ENCODE data around the gene CYP24A1.

CYP24A1 gene

DNA sequence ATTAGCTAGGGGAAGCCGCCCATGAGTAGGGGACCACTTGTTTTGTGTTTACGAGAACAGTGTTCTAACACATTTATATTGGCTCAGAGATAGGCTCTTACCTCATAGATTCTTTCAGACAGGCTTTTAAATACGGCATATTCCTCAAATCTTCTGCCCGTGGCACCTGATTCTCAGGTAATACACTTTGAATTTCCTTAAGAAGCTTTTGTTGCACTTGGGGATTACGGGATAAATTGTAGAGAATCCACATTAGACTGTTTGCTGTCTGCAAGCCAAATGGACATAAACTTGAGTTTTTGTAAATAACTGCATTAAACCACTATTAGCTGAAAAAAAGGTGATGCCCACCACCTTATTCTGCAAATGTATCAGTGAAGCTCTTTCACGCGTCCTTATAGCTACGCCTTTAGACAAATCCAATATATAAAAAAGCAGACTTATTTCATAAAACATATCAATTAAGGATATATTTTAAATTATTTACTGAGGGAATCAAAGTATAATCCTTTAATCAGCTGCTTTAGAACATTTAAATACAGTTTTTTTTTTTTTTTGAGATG, 14.8 kb downstream of the CYP24A1 start:
- H3K4me3 ChIP-seq (ENCODE audit: low read depth, low read length) = no peak overlapping the region
- no peaks in the 10 kb centered on the region for H3K36me3 ChIP-seq (ENCODE audit: control insufficient read depth, insufficient read depth, low read length)
- no peaks in the 10 kb centered on the region for H3K4me1 ChIP-seq (ENCODE audit: control insufficient read depth, insufficient read depth, low read length)
- H3K9ac ChIP-seq (ENCODE audit: low read depth, low read length) = no peak overlapping the region
- no peaks in the 10 kb centered on the region for H3K9me3 ChIP-seq (ENCODE audit: control insufficient read depth, insufficient read depth, low read length)
- no peaks in the 10 kb centered on the region for H3K27me3 ChIP-seq (ENCODE audit: control insufficient read depth, insufficient read depth, low read length)

DNA sequence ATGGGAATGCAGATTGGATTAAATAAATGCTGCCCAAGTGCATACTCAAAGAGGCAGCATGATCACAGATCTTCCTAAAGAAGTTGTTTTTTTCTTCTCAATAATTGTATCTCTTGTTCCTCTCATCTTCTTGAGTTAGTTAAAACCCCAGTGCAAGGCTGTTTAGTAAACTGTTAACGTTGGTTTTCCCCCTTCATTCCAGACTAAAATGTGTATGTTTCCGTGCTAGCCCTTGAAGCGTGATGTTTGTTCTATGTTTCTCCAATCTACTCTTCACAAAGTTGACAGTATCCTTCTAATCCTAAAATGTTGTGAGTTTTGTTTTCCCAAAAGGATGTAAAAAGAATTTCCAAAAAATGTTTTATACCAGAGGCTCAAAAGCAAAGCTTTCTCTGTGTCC, 15.6 kb downstream of the CYP24A1 start:
- H3K4me3 ChIP-seq (ENCODE audit: low read depth, low read length) = no peak overlapping the region
- H3K4me1 ChIP-seq (ENCODE audit: control insufficient read depth, insufficient read depth, low read length) = no peaks in the 10 kb centered on the region
- no peaks in the 10 kb centered on the region for H3K36me3 ChIP-seq (ENCODE audit: control insufficient read depth, insufficient read depth, low read length)
- H3K27me3 ChIP-seq (ENCODE audit: control insufficient read depth, insufficient read depth, low read length) = no peaks in the 10 kb centered on the region
- no peak overlapping the region for H3K9ac ChIP-seq (ENCODE audit: low read depth, low read length)
- H3K9me3 ChIP-seq (ENCODE audit: control insufficient read depth, insufficient read depth, low read length) = no peaks in the 10 kb centered on the region

DNA sequence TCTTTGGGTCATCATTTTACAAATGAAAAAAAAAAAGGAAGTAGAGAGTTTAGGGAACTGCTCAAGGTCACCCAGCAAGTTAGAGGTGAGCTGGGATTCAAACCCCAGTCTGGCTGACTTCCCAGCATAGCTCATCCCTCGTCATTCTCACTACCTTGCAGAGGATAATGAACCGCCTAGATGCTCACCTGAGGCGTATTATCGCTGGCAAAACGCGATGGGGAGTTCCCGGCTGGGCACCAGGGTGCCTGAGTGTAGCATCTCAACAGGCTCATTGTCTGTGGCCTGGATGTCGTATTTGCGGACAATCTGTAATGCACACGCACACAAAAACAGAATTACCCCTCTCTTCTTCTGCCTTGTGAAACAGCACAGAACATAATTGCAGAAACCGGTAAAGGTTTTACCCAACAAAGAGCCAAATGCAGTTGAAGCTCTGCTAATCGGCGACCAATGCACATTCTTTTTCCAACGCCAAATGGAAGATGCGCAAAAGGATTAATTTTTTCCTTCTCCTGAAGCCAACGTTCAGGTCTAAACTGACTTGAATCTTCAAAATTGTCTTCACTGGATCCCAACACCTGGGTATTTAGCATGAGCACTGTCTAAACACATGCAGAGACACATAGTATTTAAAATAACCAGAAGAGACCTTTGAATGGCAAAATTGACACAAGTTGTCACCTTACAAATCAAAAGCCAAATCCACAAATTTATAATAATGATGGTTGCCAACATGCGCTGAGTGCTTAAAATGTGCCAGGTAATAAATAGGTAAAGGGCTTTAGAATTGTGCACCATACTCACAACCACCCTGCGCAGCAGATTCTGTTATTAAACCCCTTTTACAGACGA, 16.6 kb downstream of the CYP24A1 start:
- Histone ChIP-seq H3K36me3 (ENCODE audit: control insufficient read depth, insufficient read depth, low read length) (no peaks in the 10 kb centered on the region), H3K9ac (ENCODE audit: low read depth, low read length) (no peak overlapping the region), H3K9me3 (ENCODE audit: control insufficient read depth, insufficient read depth, low read length) (no peaks in the 10 kb centered on the region), H3K4me3 (ENCODE audit: low read depth, low read length) (no peak overlapping the region), H3K27me3 (ENCODE audit: control insufficient read depth, insufficient read depth, low read length) (no peaks in the 10 kb centered on the region), H3K4me1 (ENCODE audit: control insufficient read depth, insufficient read depth, low read length) (no peaks in the 10 kb centered on the region)

DNA sequence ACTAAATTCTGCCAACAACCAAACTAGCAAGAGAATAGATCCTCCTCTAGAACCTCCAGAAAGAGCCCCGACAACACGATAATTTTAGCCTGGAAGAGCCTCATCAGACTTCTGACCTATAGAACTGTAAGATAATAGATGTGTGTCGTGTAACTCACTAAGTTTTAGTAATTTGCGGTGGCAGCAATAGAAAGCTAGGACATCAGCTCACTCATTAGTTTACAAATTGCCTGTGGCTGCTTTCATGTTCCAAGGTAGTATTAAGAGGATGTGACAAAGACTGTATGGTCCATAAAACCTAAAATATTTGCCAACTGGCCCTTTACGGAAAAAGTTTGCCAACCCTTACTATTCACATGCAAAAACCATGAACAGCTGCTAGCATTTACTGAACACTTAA, 17.3 kb downstream of the CYP24A1 start:
- Histone ChIP-seq H3K9me3 (ENCODE audit: control insufficient read depth, insufficient read depth, low read length) (no peaks in the 10 kb centered on the region), H3K36me3 (ENCODE audit: control insufficient read depth, insufficient read depth, low read length) (no peaks in the 10 kb centered on the region), H3K27me3 (ENCODE audit: control insufficient read depth, insufficient read depth, low read length) (no peaks in the 10 kb centered on the region)

DNA sequence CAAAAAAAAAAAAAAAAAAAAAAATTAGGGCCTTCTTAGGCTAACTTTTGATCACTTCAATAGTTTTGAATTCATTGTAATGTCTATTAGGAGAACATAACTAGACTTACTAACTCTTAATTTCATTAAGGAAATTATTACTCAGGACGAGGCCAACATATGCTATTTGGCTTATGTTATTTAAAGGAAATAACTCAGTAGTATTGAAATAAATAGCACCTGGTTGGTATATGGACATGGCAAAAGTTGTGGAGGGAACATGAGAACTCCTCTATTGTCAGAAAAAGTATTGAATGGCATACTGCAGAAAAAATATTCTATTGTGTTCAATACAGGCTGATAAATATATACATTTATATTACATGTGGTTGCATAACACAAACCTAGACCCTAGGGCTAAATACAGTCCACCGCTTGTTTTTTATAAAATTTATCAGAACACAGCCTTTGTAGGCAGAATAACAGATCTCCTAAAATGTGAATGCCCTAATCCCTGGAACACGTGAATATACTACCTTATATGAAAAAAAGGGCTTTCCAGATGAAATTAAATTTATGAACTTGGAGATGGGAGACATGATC, 18.0 kb downstream of the CYP24A1 start:
- H3K4me1 ChIP-seq (ENCODE audit: control insufficient read depth, insufficient read depth, low read length) = no peaks in the 10 kb centered on the region
- no peaks in the 10 kb centered on the region for H3K36me3 ChIP-seq (ENCODE audit: control insufficient read depth, insufficient read depth, low read length)
- no peaks in the 10 kb centered on the region for H3K27me3 ChIP-seq (ENCODE audit: control insufficient read depth, insufficient read depth, low read length)
- H3K4me3 ChIP-seq (ENCODE audit: low read depth, low read length) = no peak overlapping the region
- no peaks in the 10 kb centered on the region for H3K9me3 ChIP-seq (ENCODE audit: control insufficient read depth, insufficient read depth, low read length)
- H3K9ac ChIP-seq (ENCODE audit: low read depth, low read length) = no peak overlapping the region

More for the DNA sequence above, 17.3 kb downstream of the CYP24A1 start:
- H3K9ac ChIP-seq (ENCODE audit: low read depth, low read length) = no peak overlapping the region
- H3K4me1 ChIP-seq (ENCODE audit: control insufficient read depth, insufficient read depth, low read length) = no peaks in the 10 kb centered on the region
- H3K4me3 ChIP-seq (ENCODE audit: low read depth, low read length) = no peak overlapping the region

DNA sequence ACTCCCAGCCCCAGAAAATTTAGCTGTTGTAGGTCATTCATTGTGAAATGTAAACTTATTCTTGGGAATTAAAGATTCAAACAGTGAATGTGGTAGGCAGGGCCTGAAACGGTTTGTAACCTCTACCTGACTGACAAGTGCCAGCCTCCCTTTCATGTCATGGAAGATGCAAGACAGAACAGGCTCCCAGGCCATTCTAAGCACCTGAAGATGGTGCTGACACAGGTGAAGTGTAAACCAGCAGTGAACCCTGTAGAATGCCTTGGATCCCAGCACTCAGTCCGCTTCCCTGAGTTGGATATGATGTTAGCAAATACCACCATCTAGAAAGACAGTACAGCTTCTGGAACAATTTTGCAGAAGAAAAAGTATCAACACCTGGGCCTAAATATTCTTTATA, 19.3 kb downstream of the CYP24A1 start:
- Histone ChIP-seq H3K9me3 (ENCODE audit: control insufficient read depth, insufficient read depth, low read length) (no peaks in the 10 kb centered on the region), H3K4me1 (ENCODE audit: control insufficient read depth, insufficient read depth, low read length) (no peaks in the 10 kb centered on the region), H3K36me3 (ENCODE audit: control insufficient read depth, insufficient read depth, low read length) (no peaks in the 10 kb centered on the region), H3K4me3 (ENCODE audit: low read depth, low read length) (no peak overlapping the region), H3K27me3 (ENCODE audit: control insufficient read depth, insufficient read depth, low read length) (no peaks in the 10 kb centered on the region), H3K9ac (ENCODE audit: low read depth, low read length) (no peak overlapping the region)

DNA sequence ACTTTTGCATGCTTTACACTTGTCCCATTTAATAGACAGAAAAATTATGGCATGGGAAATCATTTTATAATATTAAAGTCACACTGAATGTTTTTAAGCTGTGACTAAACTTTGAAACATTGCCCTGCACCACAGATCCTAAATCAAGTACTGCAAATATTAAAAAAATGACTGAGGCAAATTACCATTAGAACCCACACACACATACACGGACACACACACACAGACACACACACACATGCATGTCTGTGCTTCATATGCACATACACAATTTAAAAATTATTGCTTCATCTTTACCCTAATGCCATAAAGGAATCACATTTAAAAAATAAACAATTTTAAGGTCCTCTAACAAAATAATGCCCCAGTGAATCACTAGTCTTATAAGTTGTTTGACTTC, 19.9 kb downstream of the CYP24A1 start:
- Histone ChIP-seq H3K36me3 (ENCODE audit: control insufficient read depth, insufficient read depth, low read length) (no peaks in the 10 kb centered on the region), H3K4me3 (ENCODE audit: low read depth, low read length) (no peak overlapping the region), H3K4me1 (ENCODE audit: control insufficient read depth, insufficient read depth, low read length) (no peaks in the 10 kb centered on the region), H3K9ac (ENCODE audit: low read depth, low read length) (no peak overlapping the region), H3K9me3 (ENCODE audit: control insufficient read depth, insufficient read depth, low read length) (no peaks in the 10 kb centered on the region), H3K27me3 (ENCODE audit: control insufficient read depth, insufficient read depth, low read length) (no peaks in the 10 kb centered on the region)

DNA sequence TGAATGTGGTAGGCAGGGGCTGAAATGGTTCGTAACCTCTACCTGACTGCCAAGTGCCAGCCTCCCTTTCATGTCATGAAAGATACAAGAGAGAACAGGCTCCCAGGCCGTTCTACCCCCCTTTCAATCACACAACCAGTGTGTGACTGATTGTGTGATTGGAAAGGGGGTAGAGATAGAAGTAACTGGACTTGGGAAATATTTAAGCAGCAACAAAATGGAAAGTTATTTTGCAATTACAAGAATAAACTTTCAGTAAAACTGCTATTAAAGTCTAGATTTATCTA, 20.8 kb downstream of the CYP24A1 start:
- H3K4me3 ChIP-seq (ENCODE audit: low read depth, low read length) = no peak overlapping the region
- no peaks in the 10 kb centered on the region for H3K27me3 ChIP-seq (ENCODE audit: control insufficient read depth, insufficient read depth, low read length)
- no peaks in the 10 kb centered on the region for H3K4me1 ChIP-seq (ENCODE audit: control insufficient read depth, insufficient read depth, low read length)
- H3K36me3 ChIP-seq (ENCODE audit: control insufficient read depth, insufficient read depth, low read length) = no peaks in the 10 kb centered on the region
- H3K9ac ChIP-seq (ENCODE audit: low read depth, low read length) = no peak overlapping the region
- no peaks in the 10 kb centered on the region for H3K9me3 ChIP-seq (ENCODE audit: control insufficient read depth, insufficient read depth, low read length)

DNA sequence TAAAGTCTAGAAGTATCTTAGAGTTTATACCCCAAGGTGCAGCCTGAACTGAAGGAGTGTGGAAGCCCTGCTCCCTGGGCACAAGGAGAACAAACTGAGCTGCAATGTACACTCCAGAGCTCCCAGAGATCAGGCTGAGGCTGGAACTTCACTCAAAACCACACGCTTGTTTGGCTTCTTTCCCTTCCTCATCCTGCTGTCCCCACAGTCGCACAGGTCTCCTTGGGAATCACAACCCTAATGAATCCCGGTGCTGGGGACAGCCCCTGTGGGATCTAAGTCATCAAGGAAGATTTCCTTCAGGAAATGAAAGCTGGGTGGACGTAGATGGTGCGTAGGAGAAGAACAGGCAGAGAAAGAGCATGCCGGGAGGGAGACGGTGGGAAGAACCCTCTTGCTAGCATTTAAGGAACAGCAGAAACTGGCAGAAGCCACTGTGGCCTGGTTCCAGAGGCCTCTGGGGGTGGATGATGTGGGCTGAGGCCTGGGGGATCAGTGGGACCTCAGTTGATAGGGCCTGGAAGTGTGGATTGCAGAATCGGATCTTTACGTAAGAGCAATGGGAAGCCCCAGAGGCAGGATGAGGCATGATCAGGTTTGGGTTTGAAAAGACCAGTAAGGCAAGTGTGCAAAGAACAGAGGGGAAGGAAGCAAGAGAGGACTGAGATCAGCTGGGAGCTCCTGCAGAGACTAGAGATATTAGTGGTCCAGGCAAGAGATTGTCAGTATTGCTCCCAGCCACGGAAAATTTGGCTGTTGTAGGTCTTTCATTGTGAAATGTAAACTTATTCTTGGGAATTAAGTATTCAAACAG, 21.4 kb downstream of the CYP24A1 start:
- Histone ChIP-seq H3K36me3 (ENCODE audit: control insufficient read depth, insufficient read depth, low read length) (no peaks in the 10 kb centered on the region), H3K9ac (ENCODE audit: low read depth, low read length) (no peak overlapping the region), H3K27me3 (ENCODE audit: control insufficient read depth, insufficient read depth, low read length) (no peaks in the 10 kb centered on the region), H3K4me3 (ENCODE audit: low read depth, low read length) (no peak overlapping the region), H3K9me3 (ENCODE audit: control insufficient read depth, insufficient read depth, low read length) (no peaks in the 10 kb centered on the region), H3K4me1 (ENCODE audit: control insufficient read depth, insufficient read depth, low read length) (no peaks in the 10 kb centered on the region)

DNA sequence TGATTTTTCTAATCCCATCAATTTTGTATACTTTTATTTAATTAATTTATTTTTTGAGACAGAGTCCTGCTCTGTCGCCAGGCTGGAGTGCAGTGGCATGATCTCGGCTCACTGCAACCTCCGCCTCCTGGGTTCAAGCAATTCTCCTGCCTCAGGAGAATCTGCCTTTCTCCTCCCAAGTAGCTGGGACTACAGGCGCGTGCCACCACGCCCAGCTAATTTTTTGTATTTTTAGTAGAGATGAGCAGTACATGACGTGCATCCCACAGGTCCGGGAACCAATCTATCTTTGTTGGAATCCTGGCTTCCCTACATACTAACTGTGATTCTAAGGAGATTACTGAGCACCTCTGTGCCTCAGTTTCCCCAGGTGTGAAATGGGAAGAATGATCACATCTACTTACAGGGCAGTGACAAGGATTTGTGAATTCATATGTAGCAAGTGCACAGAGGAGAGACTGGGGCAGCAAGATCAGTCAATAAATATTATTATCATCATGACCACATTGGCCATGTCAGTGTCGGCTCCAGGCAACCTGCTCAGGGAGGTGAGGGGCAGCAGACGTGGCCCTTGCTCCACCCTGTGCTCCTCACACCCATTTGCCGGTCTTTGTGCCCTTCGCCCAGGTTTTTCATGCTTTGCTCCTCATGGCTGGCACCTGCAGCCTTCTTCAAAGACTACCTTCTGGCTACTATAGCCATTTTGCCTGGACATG, 22.1 kb downstream of the CYP24A1 start:
- Histone ChIP-seq H3K36me3 (ENCODE audit: control insufficient read depth, insufficient read depth, low read length) (no peaks in the 10 kb centered on the region), H3K4me1 (ENCODE audit: control insufficient read depth, insufficient read depth, low read length) (no peaks in the 10 kb centered on the region), H3K4me3 (ENCODE audit: low read depth, low read length) (no peak overlapping the region)

DNA sequence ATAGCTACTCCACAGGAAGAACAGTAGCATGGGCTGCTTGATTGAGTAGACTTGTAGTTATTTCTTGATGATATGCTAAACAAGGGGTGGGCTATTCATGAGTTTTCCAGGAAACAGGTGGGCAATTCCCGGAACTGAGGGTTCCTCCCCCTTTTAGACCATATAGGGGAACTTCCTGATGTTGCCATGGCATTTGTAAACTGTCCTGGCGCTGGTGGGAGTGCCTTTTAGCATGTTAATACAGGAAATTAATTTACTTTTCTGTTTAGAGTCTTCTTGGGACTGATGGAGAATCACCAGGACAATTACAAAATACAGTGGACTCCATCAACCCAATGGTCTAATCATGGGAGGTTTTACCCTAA, 22.7 kb downstream of the CYP24A1 start:
- Histone ChIP-seq H3K9me3 (ENCODE audit: control insufficient read depth, insufficient read depth, low read length) (no peaks in the 10 kb centered on the region), H3K4me3 (ENCODE audit: low read depth, low read length) (no peak overlapping the region), H3K27me3 (ENCODE audit: control insufficient read depth, insufficient read depth, low read length) (no peaks in the 10 kb centered on the region), H3K4me1 (ENCODE audit: control insufficient read depth, insufficient read depth, low read length) (no peaks in the 10 kb centered on the region), H3K36me3 (ENCODE audit: control insufficient read depth, insufficient read depth, low read length) (no peaks in the 10 kb centered on the region), H3K9ac (ENCODE audit: low read depth, low read length) (no peak overlapping the region)

More for the DNA sequence above, 22.1 kb downstream of the CYP24A1 start:
- Histone ChIP-seq H3K9ac (ENCODE audit: low read depth, low read length) (no peak overlapping the region), H3K27me3 (ENCODE audit: control insufficient read depth, insufficient read depth, low read length) (no peaks in the 10 kb centered on the region), H3K9me3 (ENCODE audit: control insufficient read depth, insufficient read depth, low read length) (no peaks in the 10 kb centered on the region)
